ENCODE results near the gene WDR20. TPM values are rescaled to one million over a fixed set of nuclear protein-coding genes. Genes with fewer than 3 reads are reported as not detected.

WDR20 gene
- total RNA-seq, 6 donors from 2014 or later: 16.3 to 28.8 (median 20.6) TPM

- H3K4me1 ChIP-seq: peaks cover 0 to 8% (median 5%) of the 10 kb centered on the region in 4 donors
- no peaks in the 10 kb centered on the region for H3K27me3 ChIP-seq
- H3K4me3 ChIP-seq: no peak overlapping the region
- DNase-seq (no peak), ATAC-seq (ENCODE audit: low FRiP score in 2 of 2) (no peak)
- peaks cover 0 to 13% (median 6%) of the 10 kb centered on the region in 4 donors for H3K36me3 ChIP-seq
- H3K27ac ChIP-seq: no peak overlapping the region
- no peaks in the 10 kb centered on the region for H3K9me3 ChIP-seq
- WGBS, 2 donors: 90 to 95% methylated on average over 6 of the region's 6 CpGs
- no peak for TF ChIP-seq POLR2A (IDR thresholded peaks at IDR 0.05)
- TF ChIP-seq POLR2AphosphoS5 (IDR thresholded peaks at IDR 0.05): no peak
- TF ChIP-seq CTCF (IDR thresholded peaks at IDR 0.05): no peak
- TF ChIP-seq EP300 (IDR thresholded peaks at IDR 0.05): no peak
Observed at GRCh38 chr14:102223682-102224081, 84.0 kb downstream of the WDR20 start.

GRCh38 chr14:102225386-102225785, 85.7 kb downstream of the WDR20 start:
- no peaks in the 10 kb centered on the region for H3K9me3 ChIP-seq
- H3K36me3 ChIP-seq: peaks cover 0 to 8% (median 3%) of the 10 kb centered on the region in 4 donors
- no peak overlapping the region for H3K4me3 ChIP-seq
- TF ChIP-seq EP300 (IDR thresholded peaks at IDR 0.05) (no peak), POLR2AphosphoS5 (IDR thresholded peaks at IDR 0.05) (no peak), POLR2A (IDR thresholded peaks at IDR 0.05) (no peak), CTCF (IDR thresholded peaks at IDR 0.05) (no peak)
- no peak for ATAC-seq (ENCODE audit: low FRiP score in 2 of 2)
- peaks cover 0 to 8% (median 5%) of the 10 kb centered on the region in 4 donors for H3K4me1 ChIP-seq
- no peak overlapping the region for H3K27ac ChIP-seq
- DNase-seq: no peak
- 94 to 97% methylated on average over 7 of the region's 7 CpGs for WGBS, 2 donors
- no peaks in the 10 kb centered on the region for H3K27me3 ChIP-seq

DNA sequence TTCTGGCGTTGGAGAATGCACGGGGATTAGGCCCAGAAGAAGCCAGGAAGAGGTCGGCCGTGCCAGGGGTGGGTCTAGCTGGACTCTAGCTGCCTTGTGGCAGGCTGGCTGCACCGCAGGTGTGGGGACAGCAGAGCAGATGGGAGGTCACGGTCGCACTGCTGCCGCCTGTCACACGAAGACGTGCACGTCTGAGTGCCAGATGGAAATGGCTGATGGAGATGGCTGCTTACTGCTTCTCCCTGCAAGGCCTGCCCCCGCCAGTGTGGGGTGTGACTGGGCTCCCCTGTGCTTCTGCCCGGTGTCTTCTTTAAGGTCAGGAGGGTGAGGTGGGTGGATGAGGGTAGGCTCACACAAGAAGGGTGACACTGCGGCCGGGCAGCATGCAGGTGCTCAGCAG, 86.2 kb downstream of the WDR20 start:
- Histone ChIP-seq H3K4me3 (no peak overlapping the region), H3K9me3 (no peaks in the 10 kb centered on the region), H3K27ac (no peak overlapping the region), H3K27me3 (no peaks in the 10 kb centered on the region), H3K4me1 (peaks cover 0 to 5% (median 3%) of the 10 kb centered on the region in 4 donors), H3K36me3 (peaks cover 0 to 8% (median 3%) of the 10 kb centered on the region in 4 donors)
- 72 to 89% methylated on average over 7 to 14 of the region's 15 CpGs for WGBS, 2 donors
- ATAC-seq (ENCODE audit: low FRiP score in 2 of 2) (no peak), DNase-seq (no peak)
- TF ChIP-seq EP300 (IDR thresholded peaks at IDR 0.05) (no peak), POLR2AphosphoS5 (IDR thresholded peaks at IDR 0.05) (no peak), POLR2A (IDR thresholded peaks at IDR 0.05) (no peak), CTCF (IDR thresholded peaks at IDR 0.05) (no peak)

DNA sequence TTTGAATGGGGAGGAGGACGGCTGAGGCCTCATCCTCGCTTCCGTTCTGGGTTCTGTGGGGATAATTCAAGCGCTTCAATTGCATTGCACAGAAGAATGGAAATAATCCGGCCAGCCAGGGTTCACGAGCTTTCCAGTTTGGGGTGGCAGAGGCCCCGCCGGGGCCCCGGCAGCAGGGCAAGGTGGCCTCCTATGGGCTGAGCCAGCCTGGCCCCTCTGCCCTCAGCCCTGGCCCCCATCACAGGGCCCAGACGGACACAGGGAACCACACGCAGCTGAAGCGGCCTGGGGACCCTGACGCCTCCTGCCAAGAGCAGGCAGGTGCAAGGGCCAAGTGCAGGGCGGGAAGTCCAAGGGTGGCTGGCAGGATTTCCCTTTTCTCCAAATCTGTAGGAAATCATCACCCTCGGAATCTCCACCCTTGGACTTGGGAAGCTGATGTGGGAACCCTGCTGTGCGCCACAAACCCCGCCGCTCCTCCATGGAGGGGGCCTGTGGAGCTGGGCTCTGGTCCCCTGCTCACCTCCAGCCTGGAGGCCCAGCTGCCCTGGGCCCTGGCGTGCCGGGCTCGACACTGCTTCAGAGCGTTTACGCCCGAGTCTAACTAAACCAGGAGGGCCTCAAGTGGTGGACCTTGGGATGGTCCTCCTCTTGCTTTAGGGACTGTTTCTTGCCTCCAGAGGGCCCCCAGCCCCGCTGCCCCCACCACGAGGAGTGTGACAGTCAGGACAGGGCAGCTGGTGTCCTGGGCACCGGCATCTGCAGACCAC, 86.8 kb downstream of the WDR20 start:
- ATAC-seq (ENCODE audit: low FRiP score in 2 of 2) (no peak), DNase-seq (no peak)
- no peaks in the 10 kb centered on the region for H3K4me1 ChIP-seq
- H3K36me3 ChIP-seq: peaks cover 0 to 11% (median 2%) of the 10 kb centered on the region in 4 donors
- no peaks in the 10 kb centered on the region for H3K27me3 ChIP-seq
- TF ChIP-seq EP300 (IDR thresholded peaks at IDR 0.05) (no peak), POLR2A (IDR thresholded peaks at IDR 0.05) (no peak), POLR2AphosphoS5 (IDR thresholded peaks at IDR 0.05) (no peak), CTCF (IDR thresholded peaks at IDR 0.05) (no peak)
- no peaks in the 10 kb centered on the region for H3K9me3 ChIP-seq
- no peak overlapping the region for H3K27ac ChIP-seq
- WGBS, 2 donors: 84 to 90% methylated on average over 22 to 25 of the region's 27 CpGs
- no peak overlapping the region for H3K4me3 ChIP-seq
